ENCODE data around the gene C4B.

DNA sequence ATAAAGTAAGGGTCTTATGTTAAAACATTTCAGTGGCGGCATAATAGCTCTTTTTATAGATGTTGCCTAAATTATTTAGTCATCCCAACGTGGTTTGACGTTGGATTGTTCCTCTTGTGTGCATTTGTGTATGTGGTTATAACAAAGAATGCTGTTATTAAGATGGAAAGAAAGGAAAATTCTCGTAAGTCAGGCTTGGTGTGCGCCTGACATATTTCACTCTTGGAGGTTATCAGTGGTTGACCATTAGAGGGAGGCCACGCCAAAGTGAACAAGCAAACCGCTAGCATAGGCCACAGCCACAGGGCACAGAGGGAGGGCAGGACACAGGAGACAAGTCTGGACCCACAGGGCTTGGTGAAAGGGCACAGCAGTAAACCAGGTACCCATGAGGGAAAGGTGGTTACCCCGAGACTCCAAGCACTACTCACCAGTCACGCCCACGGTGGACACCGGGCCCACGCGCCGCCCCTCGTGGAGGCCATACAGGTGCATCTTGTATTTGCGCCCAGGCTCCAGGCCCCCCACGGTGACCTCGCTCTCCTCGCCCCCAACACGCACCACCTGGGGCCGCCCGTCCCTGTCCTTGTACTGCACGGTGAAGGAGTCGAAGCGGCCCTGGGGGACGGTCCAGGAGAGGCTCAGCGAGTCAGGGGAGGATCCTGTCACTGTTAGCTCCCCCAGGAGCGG is 46.5 kb downstream of the C4B start:
- TF ChIP-seq, protein P1, sequence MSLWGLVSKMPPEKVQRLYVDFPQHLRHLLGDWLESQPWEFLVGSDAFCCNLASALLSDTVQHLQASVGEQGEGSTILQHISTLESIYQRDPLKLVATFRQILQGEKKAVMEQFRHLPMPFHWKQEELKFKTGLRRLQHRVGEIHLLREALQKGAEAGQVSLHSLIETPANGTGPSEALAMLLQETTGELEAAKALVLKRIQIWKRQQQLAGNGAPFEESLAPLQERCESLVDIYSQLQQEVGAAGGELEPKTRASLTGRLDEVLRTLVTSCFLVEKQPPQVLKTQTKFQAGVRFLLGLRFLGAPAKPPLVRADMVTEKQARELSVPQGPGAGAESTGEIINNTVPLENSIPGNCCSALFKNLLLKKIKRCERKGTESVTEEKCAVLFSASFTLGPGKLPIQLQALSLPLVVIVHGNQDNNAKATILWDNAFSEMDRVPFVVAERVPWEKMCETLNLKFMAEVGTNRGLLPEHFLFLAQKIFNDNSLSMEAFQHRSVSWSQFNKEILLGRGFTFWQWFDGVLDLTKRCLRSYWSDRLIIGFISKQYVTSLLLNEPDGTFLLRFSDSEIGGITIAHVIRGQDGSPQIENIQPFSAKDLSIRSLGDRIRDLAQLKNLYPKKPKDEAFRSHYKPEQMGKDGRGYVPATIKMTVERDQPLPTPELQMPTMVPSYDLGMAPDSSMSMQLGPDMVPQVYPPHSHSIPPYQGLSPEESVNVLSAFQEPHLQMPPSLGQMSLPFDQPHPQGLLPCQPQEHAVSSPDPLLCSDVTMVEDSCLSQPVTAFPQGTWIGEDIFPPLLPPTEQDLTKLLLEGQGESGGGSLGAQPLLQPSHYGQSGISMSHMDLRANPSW (CRISPR knock-in tag; conservative IDR thresholded peaks at IDR 0.05; ENCODE audit: low read depth): no peak
- TF ChIP-seq, protein P2, sequence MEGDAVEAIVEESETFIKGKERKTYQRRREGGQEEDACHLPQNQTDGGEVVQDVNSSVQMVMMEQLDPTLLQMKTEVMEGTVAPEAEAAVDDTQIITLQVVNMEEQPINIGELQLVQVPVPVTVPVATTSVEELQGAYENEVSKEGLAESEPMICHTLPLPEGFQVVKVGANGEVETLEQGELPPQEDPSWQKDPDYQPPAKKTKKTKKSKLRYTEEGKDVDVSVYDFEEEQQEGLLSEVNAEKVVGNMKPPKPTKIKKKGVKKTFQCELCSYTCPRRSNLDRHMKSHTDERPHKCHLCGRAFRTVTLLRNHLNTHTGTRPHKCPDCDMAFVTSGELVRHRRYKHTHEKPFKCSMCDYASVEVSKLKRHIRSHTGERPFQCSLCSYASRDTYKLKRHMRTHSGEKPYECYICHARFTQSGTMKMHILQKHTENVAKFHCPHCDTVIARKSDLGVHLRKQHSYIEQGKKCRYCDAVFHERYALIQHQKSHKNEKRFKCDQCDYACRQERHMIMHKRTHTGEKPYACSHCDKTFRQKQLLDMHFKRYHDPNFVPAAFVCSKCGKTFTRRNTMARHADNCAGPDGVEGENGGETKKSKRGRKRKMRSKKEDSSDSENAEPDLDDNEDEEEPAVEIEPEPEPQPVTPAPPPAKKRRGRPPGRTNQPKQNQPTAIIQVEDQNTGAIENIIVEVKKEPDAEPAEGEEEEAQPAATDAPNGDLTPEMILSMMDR (IDR thresholded peaks at IDR 0.05): no peak
- TF ChIP-seq, protein P3, sequence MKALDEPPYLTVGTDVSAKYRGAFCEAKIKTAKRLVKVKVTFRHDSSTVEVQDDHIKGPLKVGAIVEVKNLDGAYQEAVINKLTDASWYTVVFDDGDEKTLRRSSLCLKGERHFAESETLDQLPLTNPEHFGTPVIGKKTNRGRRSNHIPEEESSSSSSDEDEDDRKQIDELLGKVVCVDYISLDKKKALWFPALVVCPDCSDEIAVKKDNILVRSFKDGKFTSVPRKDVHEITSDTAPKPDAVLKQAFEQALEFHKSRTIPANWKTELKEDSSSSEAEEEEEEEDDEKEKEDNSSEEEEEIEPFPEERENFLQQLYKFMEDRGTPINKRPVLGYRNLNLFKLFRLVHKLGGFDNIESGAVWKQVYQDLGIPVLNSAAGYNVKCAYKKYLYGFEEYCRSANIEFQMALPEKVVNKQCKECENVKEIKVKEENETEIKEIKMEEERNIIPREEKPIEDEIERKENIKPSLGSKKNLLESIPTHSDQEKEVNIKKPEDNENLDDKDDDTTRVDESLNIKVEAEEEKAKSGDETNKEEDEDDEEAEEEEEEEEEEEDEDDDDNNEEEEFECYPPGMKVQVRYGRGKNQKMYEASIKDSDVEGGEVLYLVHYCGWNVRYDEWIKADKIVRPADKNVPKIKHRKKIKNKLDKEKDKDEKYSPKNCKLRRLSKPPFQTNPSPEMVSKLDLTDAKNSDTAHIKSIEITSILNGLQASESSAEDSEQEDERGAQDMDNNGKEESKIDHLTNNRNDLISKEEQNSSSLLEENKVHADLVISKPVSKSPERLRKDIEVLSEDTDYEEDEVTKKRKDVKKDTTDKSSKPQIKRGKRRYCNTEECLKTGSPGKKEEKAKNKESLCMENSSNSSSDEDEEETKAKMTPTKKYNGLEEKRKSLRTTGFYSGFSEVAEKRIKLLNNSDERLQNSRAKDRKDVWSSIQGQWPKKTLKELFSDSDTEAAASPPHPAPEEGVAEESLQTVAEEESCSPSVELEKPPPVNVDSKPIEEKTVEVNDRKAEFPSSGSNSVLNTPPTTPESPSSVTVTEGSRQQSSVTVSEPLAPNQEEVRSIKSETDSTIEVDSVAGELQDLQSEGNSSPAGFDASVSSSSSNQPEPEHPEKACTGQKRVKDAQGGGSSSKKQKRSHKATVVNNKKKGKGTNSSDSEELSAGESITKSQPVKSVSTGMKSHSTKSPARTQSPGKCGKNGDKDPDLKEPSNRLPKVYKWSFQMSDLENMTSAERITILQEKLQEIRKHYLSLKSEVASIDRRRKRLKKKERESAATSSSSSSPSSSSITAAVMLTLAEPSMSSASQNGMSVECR (CRISPR knock-in tag; IDR thresholded peaks at IDR 0.05; ENCODE audit: borderline replicate concordance): no peak
- TF ChIP-seq, protein P4, sequence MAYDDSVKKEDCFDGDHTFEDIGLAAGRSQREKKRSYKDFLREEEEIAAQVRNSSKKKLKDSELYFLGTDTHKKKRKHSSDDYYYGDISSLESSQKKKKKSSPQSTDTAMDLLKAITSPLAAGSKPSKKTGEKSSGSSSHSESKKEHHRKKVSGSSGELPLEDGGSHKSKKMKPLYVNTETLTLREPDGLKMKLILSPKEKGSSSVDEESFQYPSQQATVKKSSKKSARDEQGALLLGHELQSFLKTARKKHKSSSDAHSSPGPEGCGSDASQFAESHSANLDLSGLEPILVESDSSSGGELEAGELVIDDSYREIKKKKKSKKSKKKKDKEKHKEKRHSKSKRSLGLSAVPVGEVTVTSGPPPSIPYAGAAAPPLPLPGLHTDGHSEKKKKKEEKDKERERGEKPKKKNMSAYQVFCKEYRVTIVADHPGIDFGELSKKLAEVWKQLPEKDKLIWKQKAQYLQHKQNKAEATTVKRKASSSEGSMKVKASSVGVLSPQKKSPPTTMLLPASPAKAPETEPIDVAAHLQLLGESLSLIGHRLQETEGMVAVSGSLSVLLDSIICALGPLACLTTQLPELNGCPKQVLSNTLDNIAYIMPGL (CRISPR knock-in tag; IDR thresholded peaks at IDR 0.05): no peak
- TF ChIP-seq, protein P5, sequence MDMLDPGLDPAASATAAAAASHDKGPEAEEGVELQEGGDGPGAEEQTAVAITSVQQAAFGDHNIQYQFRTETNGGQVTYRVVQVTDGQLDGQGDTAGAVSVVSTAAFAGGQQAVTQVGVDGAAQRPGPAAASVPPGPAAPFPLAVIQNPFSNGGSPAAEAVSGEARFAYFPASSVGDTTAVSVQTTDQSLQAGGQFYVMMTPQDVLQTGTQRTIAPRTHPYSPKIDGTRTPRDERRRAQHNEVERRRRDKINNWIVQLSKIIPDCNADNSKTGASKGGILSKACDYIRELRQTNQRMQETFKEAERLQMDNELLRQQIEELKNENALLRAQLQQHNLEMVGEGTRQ (CRISPR knock-in tag; IDR thresholded peaks at IDR 0.05): no peak
- TF ChIP-seq ETV6 (CRISPR knock-in tag; IDR thresholded peaks at IDR 0.05): no peak
- TF ChIP-seq, protein P6, sequence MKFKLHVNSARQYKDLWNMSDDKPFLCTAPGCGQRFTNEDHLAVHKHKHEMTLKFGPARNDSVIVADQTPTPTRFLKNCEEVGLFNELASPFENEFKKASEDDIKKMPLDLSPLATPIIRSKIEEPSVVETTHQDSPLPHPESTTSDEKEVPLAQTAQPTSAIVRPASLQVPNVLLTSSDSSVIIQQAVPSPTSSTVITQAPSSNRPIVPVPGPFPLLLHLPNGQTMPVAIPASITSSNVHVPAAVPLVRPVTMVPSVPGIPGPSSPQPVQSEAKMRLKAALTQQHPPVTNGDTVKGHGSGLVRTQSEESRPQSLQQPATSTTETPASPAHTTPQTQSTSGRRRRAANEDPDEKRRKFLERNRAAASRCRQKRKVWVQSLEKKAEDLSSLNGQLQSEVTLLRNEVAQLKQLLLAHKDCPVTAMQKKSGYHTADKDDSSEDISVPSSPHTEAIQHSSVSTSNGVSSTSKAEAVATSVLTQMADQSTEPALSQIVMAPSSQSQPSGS (CRISPR knock-in tag; IDR thresholded peaks at IDR 0.05; ENCODE audit: borderline replicate concordance, low read depth): no peak
- TF ChIP-seq CREM (CRISPR knock-in tag; IDR thresholded peaks at IDR 0.05): no peak
- TF ChIP-seq TCF7 (CRISPR knock-in tag; IDR thresholded peaks at IDR 0.05; ENCODE audit: low read depth): no peak
- TF ChIP-seq TEAD1 (CRISPR knock-in tag; IDR thresholded peaks at IDR 0.05): no peak
- no peak for TF ChIP-seq NR3C1 (CRISPR knock-in tag; conservative IDR thresholded peaks at IDR 0.05; ENCODE audit: low read depth)
- TF ChIP-seq, protein P7, sequence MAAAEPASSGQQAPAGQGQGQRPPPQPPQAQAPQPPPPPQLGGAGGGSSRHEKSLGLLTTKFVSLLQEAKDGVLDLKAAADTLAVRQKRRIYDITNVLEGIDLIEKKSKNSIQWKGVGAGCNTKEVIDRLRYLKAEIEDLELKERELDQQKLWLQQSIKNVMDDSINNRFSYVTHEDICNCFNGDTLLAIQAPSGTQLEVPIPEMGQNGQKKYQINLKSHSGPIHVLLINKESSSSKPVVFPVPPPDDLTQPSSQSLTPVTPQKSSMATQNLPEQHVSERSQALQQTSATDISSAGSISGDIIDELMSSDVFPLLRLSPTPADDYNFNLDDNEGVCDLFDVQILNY (CRISPR knock-in tag; IDR thresholded peaks at IDR 0.05): no peak
- TF ChIP-seq, protein P8, sequence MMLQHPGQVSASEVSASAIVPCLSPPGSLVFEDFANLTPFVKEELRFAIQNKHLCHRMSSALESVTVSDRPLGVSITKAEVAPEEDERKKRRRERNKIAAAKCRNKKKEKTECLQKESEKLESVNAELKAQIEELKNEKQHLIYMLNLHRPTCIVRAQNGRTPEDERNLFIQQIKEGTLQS (CRISPR knock-in tag; conservative IDR thresholded peaks at IDR 0.05): no peak

All from WTC11 (cell line).